Endothelial cell of umbilical vein (primary cell): ENCODE measurements around the gene NTN4. TPM values are rescaled to one million over a fixed set of nuclear protein-coding genes. Genes with fewer than 3 reads are reported as not detected.
"Not testable (repeated sequence)": the region's sequence is repeated elsewhere in the genome, so short reads cannot be mapped to it uniquely, and the experiment has no call there.

ENCODE experiments used
- BruUV-seq: library from RNA; stranded (reverse); fragments of 400-500 nt; replicated peaks from 2 replicates; lab custom pipeline; 2021; lab: Mats Ljungman, UMichigan
- CTCF ChIA-PET: fragments of 300-600, 350-600 bp; sonication (Branson Sonifier 250); formaldehyde crosslinking; loops from one replicate; lab custom pipeline; 2021; ENCODE audit warnings: antibody characterized with exemption, inconsistent platforms; lab: Charles Lee
- POLR2A ChIA-PET: fragments of 300-600, 350-600 bp; sonication (Branson Sonifier 250); formaldehyde crosslinking; loops from one replicate; lab custom pipeline; 2021; ENCODE audit warnings: antibody characterized with exemption, inconsistent platforms; lab: Charles Lee
- DNase-seq: peaks from one replicate; pipeline ENCODE4 v3.0.0-alpha.2; 2011; ENCODE audit warnings: low read depth, low spot score
- FAIRE-seq: peaks from 2 replicates; lab custom pipeline; 2011; peaks lifted over from hg19 to GRCh38; lab: Jason Lieb, UNC
- H2AFZ ChIP-seq: 2 replicates; pipeline ENCODE4 v1.6.0; 2012; ENCODE audit warnings: low read depth, low read length, control low read depth, inconsistent platforms
- H3K27ac ChIP-seq: 2 replicates; pipeline ENCODE4 v1.5.1; 2011; ENCODE audit warnings: low read depth, mild to moderate bottlenecking, control low read depth, low read length, moderate library complexity; ENCODE audit not compliant: insufficient read depth
- H3K27me3 ChIP-seq, 2 experiments: 2 replicates each; pipeline versions ENCODE4 v1.6.0 to v1.6.1; 2011; ENCODE audit warnings: low read length in 2 of 2, mixed read lengths in 1 of 2; ENCODE audit not compliant: control insufficient read depth in 2 of 2, insufficient read depth in 2 of 2
- H3K36me3 ChIP-seq, 2 experiments: 2 replicates in 1 of 2; 3 replicates in 1 of 2; pipeline ENCODE4 v1.5.1; 2011; ENCODE audit warnings: low read length in 2 of 2, mild to moderate bottlenecking in 1 of 2, moderate library complexity in 1 of 2; ENCODE audit not compliant: control insufficient read depth in 2 of 2, insufficient read depth in 2 of 2; ENCODE audit errors: extremely low read depth in 1 of 2
- H3K4me1 ChIP-seq: 3 replicates; pipeline ENCODE4 v1.5.1; 2011; ENCODE audit warnings: mild to moderate bottlenecking, low read length; ENCODE audit not compliant: control insufficient read depth, insufficient read depth; ENCODE audit errors: extremely low read depth
- H3K4me2 ChIP-seq: 2 replicates; pipeline ENCODE4 v1.6.1; 2011; ENCODE audit warnings: low read length, control low read depth, mixed read lengths; ENCODE audit not compliant: insufficient read depth
- H3K4me3 ChIP-seq, 3 experiments: fragments of 200-600 bp in 1 of 3; sonication (generic), shearing (Covaris generic) in 1 of 3; replicated peaks in 1 of 3; 2 replicates each; pipeline ENCODE4 v1.5.1; 2011 to 2016; ENCODE audit warnings: control low read depth in 3 of 3, low read length in 3 of 3, mild to moderate bottlenecking in 2 of 3, inconsistent platforms in 1 of 3, low read depth in 1 of 3, moderate library complexity in 1 of 3; ENCODE audit not compliant: insufficient read depth in 1 of 3
- H3K79me2 ChIP-seq: 2 replicates; pipeline ENCODE4 v1.6.0; 2012; ENCODE audit warnings: low read length, inconsistent platforms; ENCODE audit not compliant: control insufficient read depth, insufficient read depth
- H3K9ac ChIP-seq: replicated peaks from 2 replicates; pipeline ENCODE3; 2011; ENCODE audit warnings: low read length, control low read depth; ENCODE audit not compliant: insufficient read depth; ENCODE audit errors: extremely low read depth
- H3K9me1 ChIP-seq: replicated peaks from 3 replicates; pipeline ENCODE4 v1.6.0; 2011; ENCODE audit warnings: mild to moderate bottlenecking, low read length; ENCODE audit not compliant: control insufficient read depth, insufficient read depth; ENCODE audit errors: extremely low read depth
- H3K9me3 ChIP-seq: replicated peaks from 2 replicates; pipeline ENCODE4 v1.5.1; 2012; ENCODE audit warnings: low read length, inconsistent platforms; ENCODE audit not compliant: control insufficient read depth, insufficient read depth
- H4K20me1 ChIP-seq: replicated peaks from 2 replicates; pipeline ENCODE3; 2011; ENCODE audit warnings: mild to moderate bottlenecking, low read length; ENCODE audit not compliant: control insufficient read depth, insufficient read depth; ENCODE audit errors: extremely low read depth
- GATA2 ChIP-seq: IDR thresholded peaks from 2 replicates; pipeline ENCODE4 v1.7.0; 2011; ENCODE audit warnings: low read depth, mild to moderate bottlenecking, moderate library complexity, mixed read lengths, low read length; ENCODE audit not compliant: insufficient read length, insufficient read depth
- MYC ChIP-seq: IDR thresholded peaks from one replicate; pipeline ENCODE4 v1.6.1; 2011; ENCODE audit warnings: mild to moderate bottlenecking, low read depth, low read length
- POLR2AphosphoS5 ChIP-seq: IDR thresholded peaks from 2 replicates; pipeline ENCODE4 v1.6.1; 2012; ENCODE audit warnings: low read depth, mild to moderate bottlenecking, control low read depth, low read length, moderate library complexity; ENCODE audit not compliant: insufficient read depth
- dilution Hi-C: fragments of 300-500 bp; cut with MboI; formaldehyde crosslinking; loops from one replicate; pipeline ENCODE4 v1.15.0; 2019; ENCODE audit warnings: low sequenced_read_pairs; ENCODE audit not compliant: extremely low pct_ligation_motif_present
- intact Hi-C: fragments of 100-400 bp; cut with micrococcal nuclease; formaldehyde crosslinking; loops from one replicate; pipeline ENCODE4 v1.10.0; 2022
- polyA plus RNA-seq, 4 experiments: library from polyadenylated mRNA; depleted of rRNA in 3 of 4; stranded (reverse) in 3 of 4; unstranded in 1 of 4; fragments of >200 nt; gene quantifications; 2 replicates each; pipeline versions ENCODE4 v1.2.1 to v1.2.3, GENCODE V29; 2011 to 2012; ENCODE audit warnings: missing spikeins in 1 of 4
- total RNA-seq: library from RNA; stranded (reverse); gene quantifications from 2 replicates; pipeline ENCODE4 v1.2.3, GENCODE V29; 2021
- TF ChIP-seq, protein P1 (sequence below), 2 donors: IDR thresholded peaks; 1 replicate in 1 of 2; 2 replicates in 1 of 2; pipeline ENCODE4 v1.5.1; 2011; ENCODE audit warnings: low read length in 2 of 2, mild to moderate bottlenecking in 2 of 2, moderate library complexity in 2 of 2, control low read depth in 1 of 2, inconsistent platforms in 1 of 2, low read depth in 1 of 2; ENCODE audit not compliant: insufficient read depth in 1 of 2; ENCODE audit errors: extremely low read depth in 1 of 2
- TF ChIP-seq, protein P2 (sequence below): IDR thresholded peaks from 2 replicates; pipeline ENCODE4 v1.6.1; 2011; ENCODE audit not compliant: insufficient read depth, insufficient read length

NTN4 gene
- total and polyA plus RNA-seq, 2 donors (not counting 3 experiments of a cell fraction or from before 2014, with no cell fraction given), result 120 to 317 TPM

DNA sequence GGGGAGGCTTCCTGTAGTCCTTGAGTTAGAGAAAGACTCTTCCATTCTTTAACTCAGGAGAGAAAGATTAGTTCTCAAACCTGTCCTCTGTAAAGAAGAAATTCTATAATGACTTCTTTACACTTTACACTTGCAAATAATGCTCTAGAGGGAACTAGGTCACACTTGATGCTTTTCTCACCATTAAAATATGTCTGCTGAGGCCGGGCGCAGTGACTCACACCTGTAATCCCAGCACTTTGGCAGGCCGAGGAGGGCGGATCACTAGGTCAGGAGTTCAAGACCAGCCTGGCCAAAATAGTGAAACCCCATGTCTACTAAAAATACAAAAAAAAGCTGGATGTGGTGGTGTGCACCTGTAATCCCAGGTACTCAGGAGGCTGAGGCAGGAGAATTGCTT is 6.3 kb downstream of the NTN4 start:
- BruUV-seq, result no TSS peak
- POLR2A ChIA-PET, result no interaction called here
- no peaks in the 10 kb centered on the region for H3K27me3 ChIP-seq
- H3K36me3 ChIP-seq, result peaks cover 14 to 16% of the 10 kb centered on the region in 2 experiments
- no peak overlapping the region for H3K4me3 ChIP-seq
- peaks cover 17% of the 10 kb centered on the region for H3K79me2 ChIP-seq
- no peak overlapping the region for H2AFZ ChIP-seq
- peaks cover 34% of the 10 kb centered on the region for H3K4me1 ChIP-seq
- H4K20me1 ChIP-seq, result no peaks in the 10 kb centered on the region
- TF ChIP-seq, protein P1, sequence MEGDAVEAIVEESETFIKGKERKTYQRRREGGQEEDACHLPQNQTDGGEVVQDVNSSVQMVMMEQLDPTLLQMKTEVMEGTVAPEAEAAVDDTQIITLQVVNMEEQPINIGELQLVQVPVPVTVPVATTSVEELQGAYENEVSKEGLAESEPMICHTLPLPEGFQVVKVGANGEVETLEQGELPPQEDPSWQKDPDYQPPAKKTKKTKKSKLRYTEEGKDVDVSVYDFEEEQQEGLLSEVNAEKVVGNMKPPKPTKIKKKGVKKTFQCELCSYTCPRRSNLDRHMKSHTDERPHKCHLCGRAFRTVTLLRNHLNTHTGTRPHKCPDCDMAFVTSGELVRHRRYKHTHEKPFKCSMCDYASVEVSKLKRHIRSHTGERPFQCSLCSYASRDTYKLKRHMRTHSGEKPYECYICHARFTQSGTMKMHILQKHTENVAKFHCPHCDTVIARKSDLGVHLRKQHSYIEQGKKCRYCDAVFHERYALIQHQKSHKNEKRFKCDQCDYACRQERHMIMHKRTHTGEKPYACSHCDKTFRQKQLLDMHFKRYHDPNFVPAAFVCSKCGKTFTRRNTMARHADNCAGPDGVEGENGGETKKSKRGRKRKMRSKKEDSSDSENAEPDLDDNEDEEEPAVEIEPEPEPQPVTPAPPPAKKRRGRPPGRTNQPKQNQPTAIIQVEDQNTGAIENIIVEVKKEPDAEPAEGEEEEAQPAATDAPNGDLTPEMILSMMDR (IDR thresholded peaks at IDR 0.05; ENCODE audit: extremely low read depth in 1 of 2, insufficient read depth in 1 of 2, low read depth in 1 of 2, low read length in 2 of 2), result no peak
- TF ChIP-seq GATA2, result no peak
- TF ChIP-seq MYC, result no peak
- TF ChIP-seq, protein P2, sequence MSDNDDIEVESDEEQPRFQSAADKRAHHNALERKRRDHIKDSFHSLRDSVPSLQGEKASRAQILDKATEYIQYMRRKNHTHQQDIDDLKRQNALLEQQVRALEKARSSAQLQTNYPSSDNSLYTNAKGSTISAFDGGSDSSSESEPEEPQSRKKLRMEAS, result no peak
- TF ChIP-seq POLR2AphosphoS5, result no peak
- DNase-seq, result no peak
- H3K9me3 ChIP-seq, result no peaks in the 10 kb centered on the region
- CTCF ChIA-PET, result interaction anchor here (1.2 kb wide), 1 partner anchor 25 kb away, joined by 4 read pairs; no protein-coding TSS in a partner anchor
- intact Hi-C loops, result no loop called here
- H3K9me1 ChIP-seq, result no peaks in the 10 kb centered on the region
- H3K9ac ChIP-seq, result no peak overlapping the region
- no peak overlapping the region for H3K4me2 ChIP-seq
- FAIRE-seq, result no peak
- dilution Hi-C loops, result no loop called here
- H3K27ac ChIP-seq, result no peak overlapping the region

DNA sequence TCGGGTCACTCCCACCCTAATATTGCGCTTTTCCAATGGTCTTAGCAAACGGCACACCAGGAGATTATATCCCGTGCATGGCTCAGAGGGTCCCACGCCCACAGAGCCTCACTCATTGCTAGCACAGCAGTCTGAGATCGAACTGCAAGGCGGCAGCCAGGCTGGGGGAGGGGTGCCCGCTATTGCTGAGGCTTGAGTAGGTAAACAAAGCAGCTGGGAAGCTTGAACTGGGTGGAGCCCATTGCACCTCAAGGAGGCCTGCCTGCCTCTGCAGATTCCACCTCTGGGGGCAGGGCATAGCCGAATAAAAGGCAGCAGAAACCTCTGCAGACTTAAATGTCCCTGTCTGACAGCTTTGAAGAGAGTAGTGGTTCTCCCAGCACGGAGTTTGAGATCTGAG is 15.1 kb downstream of the NTN4 start:
- DNase-seq, intact Hi-C loops, H3K4me2 ChIP-seq, H3K27me3 ChIP-seq, BruUV-seq, H3K36me3 ChIP-seq, POLR2A ChIA-PET, H3K79me2 ChIP-seq, H3K27ac ChIP-seq, H3K9me3 ChIP-seq, H3K4me1 ChIP-seq, dilution Hi-C loops, H4K20me1 ChIP-seq, H3K9ac ChIP-seq, H3K9me1 ChIP-seq, FAIRE-seq, H2AFZ ChIP-seq, CTCF ChIA-PET, H3K4me3 ChIP-seq: not testable (repeated sequence)
